A673 (cell line): Measurements from ENCODE around the gene PPIL6.

Source experiments
- CTCF ChIP-seq: fragments of 300-800, 200-600 bp; sonication (generic); conservative IDR thresholded peaks from 2 replicates; pipeline ENCODE4 v1.5.1; 2017; ENCODE audit warnings: low read depth, mild to moderate bottlenecking, antibody characterized with exemption, low read length, moderate library complexity, mixed read lengths
- EZH2 ChIP-seq: fragments of 200-600 bp; sonication (generic); IDR thresholded peaks from 2 replicates; pipeline ENCODE4 v1.6.1; 2017; ENCODE audit warnings: borderline replicate concordance, low read depth, mild to moderate bottlenecking, mixed read lengths, antibody characterized with exemption, low read length; ENCODE audit not compliant: poor library complexity, severe bottlenecking

- TF ChIP-seq CTCF (no peak), EZH2 (no peak)
These were observed 47.1 kb downstream of the PPIL6 start for GRCh38 chr6:109393157-109393885.
